A673 (cell line): ENCODE results near the gene CDH23. TPM values are rescaled to one million over a fixed set of nuclear protein-coding genes. Genes with fewer than 3 reads are reported as not detected.

Source experiments
- BruUV-seq: library from RNA; stranded (reverse); fragments of 400-500 nt; replicated peaks from 2 replicates; lab custom pipeline; 2021; lab: Mats Ljungman, UMichigan
- CTCF ChIA-PET: fragments of 300-600 bp; sonication (Branson Sonifier 250); formaldehyde crosslinking; loops from one replicate; lab custom pipeline; 2022; ENCODE audit warnings: antibody characterized with exemption; lab: Charles Lee
- POLR2A ChIA-PET: fragments of 300-600 bp; sonication (Branson Sonifier 250); formaldehyde crosslinking; loops from one replicate; lab custom pipeline; 2022; ENCODE audit warnings: antibody characterized with exemption; ENCODE audit not compliant: low non-redundant PET; lab: Charles Lee
- DNase-seq: peaks from one replicate; pipeline ENCODE4 v3.0.0-alpha.2; 2015; ENCODE audit warnings: low spot score
- H3K27ac ChIP-seq: fragments of 200-600 bp; sonication (generic); 2 replicates; pipeline ENCODE4 v1.5.1; 2016; ENCODE audit warnings: mixed run types, low read depth, mild to moderate bottlenecking, mixed read lengths, antibody characterized with exemption, low read length; ENCODE audit not compliant: poor library complexity, severe bottlenecking
- H3K27me3 ChIP-seq: fragments of 200-600 bp; sonication (generic); replicated peaks from 2 replicates; pipeline ENCODE4 v1.6.1; 2017; ENCODE audit warnings: mixed run types, low read depth, mild to moderate bottlenecking, mixed read lengths, antibody characterized with exemption, low read length; ENCODE audit not compliant: insufficient read depth, poor library complexity
- H3K36me3 ChIP-seq: fragments of 200-600 bp; sonication (generic); 2 replicates; pipeline ENCODE4 v1.6.1; 2016; ENCODE audit warnings: mixed run types, mild to moderate bottlenecking, mixed read lengths, antibody characterized with exemption, low read length; ENCODE audit not compliant: insufficient read depth, poor library complexity, severe bottlenecking
- H3K4me1 ChIP-seq: fragments of 200-600 bp; sonication (generic); 2 replicates; pipeline ENCODE4 v1.6.1; 2017; ENCODE audit warnings: mixed run types, mild to moderate bottlenecking, mixed read lengths, antibody characterized with exemption, low read length; ENCODE audit not compliant: insufficient read depth, poor library complexity, severe bottlenecking
- H3K4me3 ChIP-seq: fragments of 200-600 bp; sonication (generic); 2 replicates; pipeline ENCODE4 v1.5.1; 2016; ENCODE audit warnings: low read depth, mixed run types, mild to moderate bottlenecking, mixed read lengths, low read length; ENCODE audit not compliant: poor library complexity, severe bottlenecking
- H3K9me3 ChIP-seq: fragments of 200-600 bp; sonication (generic); 2 replicates; pipeline ENCODE4 v1.6.1; 2016; ENCODE audit warnings: mixed run types, low read depth, mild to moderate bottlenecking, mixed read lengths, antibody characterized with exemption, low read length; ENCODE audit not compliant: poor library complexity, severe bottlenecking
- CTCF ChIP-seq: fragments of 300-800, 200-600 bp; sonication (generic); conservative IDR thresholded peaks from 2 replicates; pipeline ENCODE4 v1.5.1; 2017; ENCODE audit warnings: low read depth, mild to moderate bottlenecking, antibody characterized with exemption, low read length, moderate library complexity, mixed read lengths
- EZH2 ChIP-seq: fragments of 200-600 bp; sonication (generic); IDR thresholded peaks from 2 replicates; pipeline ENCODE4 v1.6.1; 2017; ENCODE audit warnings: borderline replicate concordance, low read depth, mild to moderate bottlenecking, mixed read lengths, antibody characterized with exemption, low read length; ENCODE audit not compliant: poor library complexity, severe bottlenecking
- intact Hi-C: fragments of 100-400 bp; cut with micrococcal nuclease; formaldehyde crosslinking; loops from one replicate; pipeline ENCODE4 v1.10.0; 2022; ENCODE audit not compliant: unreplicated experiment
- total RNA-seq: library from RNA; stranded (reverse); gene quantifications from 2 replicates; pipeline ENCODE4 v1.2.3, GENCODE V29; 2021

The CDH23 gene
- total RNA-seq, 1 experiment from 2014 or later: 49.7 TPM

DNA sequence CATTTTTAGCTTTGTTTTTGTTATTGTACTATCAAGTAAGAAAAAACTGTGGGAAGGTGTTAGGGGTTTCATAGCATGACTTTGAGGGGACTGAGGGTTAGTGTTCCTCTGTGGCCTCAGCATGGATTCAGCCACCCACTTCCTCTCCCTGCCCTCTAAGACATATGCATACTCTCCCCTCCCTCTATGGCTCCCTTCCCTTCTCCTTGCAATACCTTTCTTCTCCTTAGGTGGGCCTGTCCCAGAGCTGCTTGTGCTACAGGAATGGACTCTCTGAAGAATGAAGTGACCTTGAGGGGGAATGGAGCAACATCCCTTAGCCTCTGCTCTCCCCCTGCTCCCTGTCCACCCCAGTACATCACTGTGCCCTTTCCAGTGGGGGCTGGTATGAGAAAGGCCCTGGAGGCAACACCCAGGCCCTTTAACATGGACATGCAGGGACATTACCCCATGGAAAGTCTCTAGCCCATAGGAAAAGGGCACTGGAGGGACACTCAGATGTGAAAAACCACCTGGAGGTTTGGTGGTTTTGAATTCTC, 22.4 kb downstream of the CDH23 start:
- Histone ChIP-seq H3K4me3 (no peak overlapping the region), H3K36me3 (peaks cover 5% of the 10 kb centered on the region), H3K9me3 (peaks cover 12% of the 10 kb centered on the region), H3K27ac (no peak overlapping the region), H3K27me3 (no peaks in the 10 kb centered on the region), H3K4me1 (peaks cover 28% of the 10 kb centered on the region)
- DNase-seq: no peak
- ChIA-PET POLR2A (no interaction called here), CTCF (interaction anchor here (0.6 kb wide), 1 partner anchor 100 kb away, joined by 3 read pairs; the partner anchor contains the start of gene SLC29A3)
- intact Hi-C loops: no loop called here
- TF ChIP-seq EZH2 (no peak), CTCF (no peak)
- BruUV-seq: no TSS peak

DNA sequence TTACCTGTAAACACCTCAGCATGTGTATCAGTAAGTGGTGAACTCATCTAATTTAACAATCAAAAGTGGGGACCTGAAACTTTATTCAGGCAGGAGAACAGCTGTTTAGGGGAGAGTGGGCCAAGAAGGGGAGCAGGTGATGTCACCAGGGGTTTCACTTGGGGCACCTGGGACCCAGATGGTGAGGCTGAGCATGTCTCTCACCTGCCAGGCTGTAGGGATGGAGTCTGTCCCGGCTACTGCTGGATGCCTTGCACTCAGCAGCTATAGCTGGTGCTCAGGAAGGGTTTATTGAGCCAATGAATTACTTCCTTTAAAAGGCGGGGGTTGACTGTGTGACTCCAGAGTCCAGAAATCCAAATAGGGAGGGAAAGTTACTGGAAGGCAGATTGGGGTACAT, 23.0 kb downstream of the CDH23 start:
- H3K36me3 ChIP-seq: peaks cover 5% of the 10 kb centered on the region
- no peak overlapping the region for H3K4me3 ChIP-seq
- no TSS peak for BruUV-seq
- no peak overlapping the region for H3K27ac ChIP-seq
- H3K9me3 ChIP-seq: peaks cover 12% of the 10 kb centered on the region
- DNase-seq: no peak
- intact Hi-C loops: no loop called here
- H3K4me1 ChIP-seq: peaks cover 35% of the 10 kb centered on the region
- ChIA-PET POLR2A (no interaction called here), CTCF (no interaction called here)
- no peaks in the 10 kb centered on the region for H3K27me3 ChIP-seq
- TF ChIP-seq EZH2 (no peak), CTCF (no peak)

- Histone ChIP-seq H3K9me3 (peaks cover 12% of the 10 kb centered on the region), H3K27ac (no peak overlapping the region), H3K4me1 (peaks cover 48% of the 10 kb centered on the region), H3K36me3 (peaks cover 5% of the 10 kb centered on the region), H3K4me3 (no peak overlapping the region), H3K27me3 (no peaks in the 10 kb centered on the region)
- no peak for TF ChIP-seq EZH2
- no peak for TF ChIP-seq CTCF
- ChIA-PET CTCF (interaction anchor here (0.7 kb wide), 1 partner anchor 9 kb away, joined by 3 read pairs; no protein-coding TSS in a partner anchor), POLR2A (no interaction called here)
- intact Hi-C loops: no loop called here
- BruUV-seq: no TSS peak
- no peak for DNase-seq
Observed at GRCh38 chr10:71421075-71421434, 24.3 kb downstream of the CDH23 start.
